SW 1271 (cell line): ENCODE data around the gene GPR55.
"Not testable (repeated sequence)": the region's sequence is repeated elsewhere in the genome, so short reads cannot be mapped to it uniquely, and the experiment has no call there.

ENCODE experiments used
- DNase-seq, 2 experiments: peaks; one replicate each; lab custom pipeline; 2025; lab: John Stamatoyannopoulos, UW

GPR55 gene

GRCh38 chr2:230950874-230951339 is 25.9 kb upstream of the GPR55 start:
- DNase-seq = no peak

DNA sequence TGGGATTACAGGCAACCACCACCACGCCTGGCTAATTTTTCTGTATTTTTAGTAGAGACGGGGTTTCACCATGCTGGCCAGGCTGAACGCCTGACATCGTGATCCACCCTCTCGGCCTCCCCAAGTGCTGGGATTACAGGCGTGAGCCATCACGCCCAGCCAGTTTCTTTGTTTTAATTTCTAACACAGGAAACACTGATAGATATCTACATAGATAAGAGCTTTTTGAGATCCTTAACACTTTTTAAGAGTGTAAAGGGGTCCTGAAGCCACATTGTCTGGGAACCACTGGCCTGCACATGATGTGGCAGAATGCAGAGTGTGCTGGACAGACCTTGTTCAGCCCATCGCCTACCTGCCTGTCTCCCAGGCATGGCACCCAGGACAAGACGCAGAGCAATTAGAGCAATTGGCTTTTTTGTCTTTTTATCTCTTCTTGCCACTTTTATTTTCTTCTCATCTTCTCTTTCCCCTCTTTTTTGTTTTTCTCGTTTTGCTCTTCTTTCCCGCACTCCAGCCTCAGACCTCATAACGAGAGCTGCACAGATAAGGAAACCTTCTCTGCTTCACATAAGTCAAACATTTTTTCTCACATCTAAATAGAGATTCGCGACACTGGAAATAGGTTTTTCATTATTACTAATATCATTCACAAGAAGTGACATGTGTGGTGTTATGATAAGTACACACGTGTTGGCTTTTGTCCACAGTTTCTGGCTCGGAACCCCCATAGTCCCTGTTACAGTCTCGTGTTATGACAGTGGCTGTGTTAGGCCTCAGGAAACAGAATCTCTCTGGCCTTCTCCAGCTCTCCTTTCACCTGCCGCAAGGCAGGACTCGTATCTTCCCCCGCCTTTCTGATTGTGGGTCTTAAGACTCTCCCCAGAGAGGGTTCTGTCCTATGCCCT is 25.2 kb upstream of the GPR55 start:
- no peak for DNase-seq

DNA sequence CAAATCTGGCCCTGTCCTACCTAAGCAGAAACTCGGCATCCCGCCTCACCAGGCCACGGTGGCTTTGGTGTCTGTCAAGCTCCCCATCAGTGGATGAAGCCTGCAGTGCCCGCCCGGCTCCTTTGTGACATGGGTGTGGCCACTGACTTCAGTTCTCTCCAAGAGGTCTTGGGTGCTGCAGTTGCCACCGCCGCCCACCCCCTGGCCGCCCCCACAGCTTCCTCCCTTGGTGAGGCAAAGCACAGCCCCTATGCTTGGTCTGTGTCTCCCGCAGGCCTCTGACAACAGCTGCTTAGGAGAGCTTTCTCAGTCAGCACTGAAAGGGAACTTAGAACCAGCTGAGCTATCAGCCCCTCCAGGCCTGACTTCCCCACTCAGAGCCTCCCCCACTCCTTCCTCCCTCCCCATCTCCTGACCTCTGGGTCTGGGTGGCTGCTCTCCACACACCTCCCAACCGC is 22.9 kb upstream of the GPR55 start:
- no peak for DNase-seq

DNA sequence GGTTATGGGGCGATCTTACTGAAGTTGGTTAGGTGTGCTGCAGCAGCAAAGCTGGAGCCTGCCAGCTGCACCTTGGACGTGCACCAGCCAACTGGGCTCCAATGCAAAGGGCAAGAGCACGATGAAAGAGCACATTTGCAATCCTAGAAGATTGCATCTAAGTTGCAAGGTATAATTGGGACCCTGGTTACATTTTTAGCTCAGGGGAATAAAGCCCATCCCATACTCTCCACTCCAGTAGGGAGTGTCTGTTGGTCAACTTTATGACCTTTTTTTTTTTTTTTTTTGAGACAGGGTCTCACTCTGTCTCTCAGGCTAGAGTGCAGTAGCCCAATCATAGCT is 22.2 kb upstream of the GPR55 start:
- DNase-seq = no peak

- DNase-seq = no peak
These were observed 21.6 kb upstream of the GPR55 start for GRCh38 chr2:230946429-230947234.

- DNase-seq = no peak
These were observed 19.8 kb upstream of the GPR55 start for GRCh38 chr2:230944757-230945372.

- no peak for DNase-seq
These were observed 19.1 kb upstream of the GPR55 start for GRCh38 chr2:230944123-230944653.

- DNase-seq = no peak
These were observed 18.2 kb upstream of the GPR55 start for GRCh38 chr2:230942920-230943896.

DNA sequence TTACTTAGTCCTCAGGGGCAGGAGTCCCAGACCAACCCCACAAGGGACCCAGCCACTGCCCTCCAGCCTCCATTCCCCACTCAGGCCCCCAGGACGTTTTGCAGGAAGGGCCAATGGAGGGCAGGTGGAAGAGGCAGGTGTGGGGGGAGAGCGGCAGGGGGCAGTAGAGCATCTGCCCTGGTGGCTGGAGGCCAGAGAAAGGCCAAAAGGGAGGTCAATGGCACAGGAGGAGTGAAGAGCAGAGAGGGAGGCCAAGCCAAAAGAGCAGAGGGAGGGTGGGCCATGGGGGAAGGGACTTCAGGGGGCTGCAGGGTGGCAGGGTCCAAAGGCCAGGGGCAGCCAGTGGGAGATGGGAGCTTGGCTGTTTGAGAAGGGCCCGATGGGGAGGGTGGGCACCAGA is 17.3 kb upstream of the GPR55 start:
- DNase-seq = no peak

- DNase-seq = no peak
These were observed 16.4 kb upstream of the GPR55 start for GRCh38 chr2:230941202-230942180.

DNA sequence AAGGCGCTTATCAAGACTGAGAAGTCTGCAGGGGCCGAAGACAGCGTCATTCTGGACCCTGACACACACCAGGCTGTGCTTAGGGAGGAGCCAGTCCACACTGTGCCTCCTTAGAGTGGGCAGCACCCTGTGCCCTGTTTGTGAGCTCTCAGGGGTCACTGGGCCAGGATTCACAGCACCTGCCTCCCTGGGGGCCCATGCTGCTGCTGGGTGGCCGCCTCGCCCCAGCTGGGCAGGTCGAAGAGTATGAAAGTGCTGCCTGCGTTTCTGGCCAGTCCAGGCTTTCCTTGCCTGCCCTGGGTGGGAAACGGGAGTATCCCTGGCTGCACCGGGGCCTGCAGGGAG is 15.4 kb upstream of the GPR55 start:
- DNase-seq = no peak

GRCh38 chr2:230939691-230940470 is 14.8 kb upstream of the GPR55 start:
- DNase-seq = no peak

- DNase-seq = no peak
These were observed 14.1 kb upstream of the GPR55 start for GRCh38 chr2:230939066-230939591.

DNA sequence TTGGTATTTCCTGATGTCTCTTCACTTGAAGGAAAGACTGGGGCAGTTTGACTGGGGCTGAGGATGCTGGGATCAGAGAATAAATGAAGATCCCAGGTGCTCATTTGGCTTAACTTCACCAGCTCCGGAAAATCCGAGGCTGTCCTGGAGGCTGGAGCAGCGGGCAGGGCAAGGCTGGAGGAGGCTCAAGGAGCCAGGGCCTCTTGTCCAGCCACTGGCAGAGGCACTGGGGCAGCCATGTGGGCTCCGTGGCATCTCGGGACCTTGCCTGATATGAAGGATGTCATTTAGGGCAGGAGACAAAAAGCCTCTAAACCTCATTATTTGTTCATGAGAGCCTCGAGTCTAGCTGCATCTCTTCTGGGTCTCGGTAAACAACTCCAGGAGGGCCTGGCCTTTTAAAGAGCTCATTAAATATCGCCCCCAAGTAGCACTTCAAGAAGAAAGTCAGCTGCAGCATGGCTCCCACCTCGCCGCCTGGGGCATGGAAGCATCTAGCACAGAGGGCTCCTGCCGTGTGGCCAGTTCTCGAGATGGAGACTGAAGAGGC is 13.5 kb upstream of the GPR55 start:
- DNase-seq = no peak

DNA sequence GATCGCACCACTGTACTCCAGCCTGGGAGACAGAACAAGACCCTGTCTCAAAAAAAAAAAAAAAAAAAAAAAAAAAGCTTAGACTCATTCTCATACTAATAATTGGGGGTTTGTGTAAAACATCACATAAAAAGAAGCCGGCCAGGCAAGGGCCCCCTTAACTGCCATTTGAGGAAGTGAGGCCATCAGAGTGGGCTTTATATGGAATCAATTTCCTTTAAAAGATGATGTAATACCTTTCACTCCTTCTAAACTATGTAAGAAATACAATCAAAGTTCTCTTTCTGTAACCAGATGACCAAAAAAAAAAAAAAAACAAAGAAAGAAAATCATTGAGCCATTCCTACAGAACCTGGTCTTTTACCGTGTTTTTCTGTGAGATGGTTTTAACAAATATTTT is 13.1 kb upstream of the GPR55 start:
- no peak for DNase-seq

- DNase-seq = no peak
These were observed 12.3 kb upstream of the GPR55 start for GRCh38 chr2:230937362-230937761.

GRCh38 chr2:230936243-230936642 is 11.2 kb upstream of the GPR55 start:
- DNase-seq = not testable (repeated sequence)

- DNase-seq = no peak
These were observed 10.0 kb upstream of the GPR55 start for GRCh38 chr2:230935130-230935430.
